Stomach (tissue), 9 donors: ENCODE results near the gene AKAP8L. TPM values are rescaled to one million over a fixed set of nuclear protein-coding genes. Genes with fewer than 3 reads are reported as not detected.

Source experiments
- DNase-seq, 2 donors: peaks; one replicate each; pipeline versions ENCODE4 v3.0.0 to v3.0.0-alpha.2; 2013 to 2019
- H3K27ac ChIP-seq, 5 donors: fragments of 200-600 bp in 4 of 5; sonication (generic) in 4 of 5; one replicate each; pipeline ENCODE4 v1.5.1; 2013 to 2019; ENCODE audit warnings: mild to moderate bottlenecking in 1 of 5, moderate library complexity in 1 of 5
- H3K27me3 ChIP-seq, 3 donors: fragments of 200-600 bp; sonication (generic); one replicate each; pipeline ENCODE4 v1.5.1; 2017 to 2019; ENCODE audit warnings: mixed run types in 1 of 3
- H3K36me3 ChIP-seq, 4 donors: fragments of 200-600 bp; sonication (generic); 1 replicate in 3 of 4; 2 replicates in 1 of 4; pipeline ENCODE4 v1.5.1; 2016 to 2019
- H3K4me1 ChIP-seq, 4 donors: fragments of 200-600 bp; sonication (generic); one replicate each; pipeline ENCODE4 v1.5.1; 2016 to 2019
- H3K4me3 ChIP-seq, 4 donors: fragments of 200-600 bp; sonication (generic) in 3 of 4; one replicate each; pipeline ENCODE4 v1.5.1; 2016 to 2019; ENCODE audit warnings: mild to moderate bottlenecking in 1 of 4
- H3K9me3 ChIP-seq, 4 donors: fragments of 200-600 bp; sonication (generic); one replicate each; pipeline ENCODE4 v1.5.1; 2016 to 2019
- CTCF ChIP-seq, 7 experiments: fragments of 450-650 bp in 4 of 7; fragments of 200-600 bp in 3 of 7; sonication (generic) in 3 of 7; IDR thresholded peaks; one replicate each; pipeline ENCODE4 v1.5.1; 2016 to 2019; ENCODE audit warnings: antibody characterized with exemption in 7 of 7, control low read depth in 2 of 7, mild to moderate bottlenecking in 1 of 7
- EP300 ChIP-seq: sonication (generic); formaldehyde crosslinking; IDR thresholded peaks from one replicate; pipeline ENCODE4 v1.6.1; 2017; ENCODE audit warnings: antibody characterized with exemption
- POLR2A ChIP-seq, 4 donors: fragments of 450-650 bp; IDR thresholded peaks; one replicate each; pipeline ENCODE4 v1.6.1; 2016; ENCODE audit warnings: antibody characterized with exemption in 4 of 4, control low read depth in 2 of 4, mild to moderate bottlenecking in 1 of 4, moderate library complexity in 1 of 4
- POLR2AphosphoS5 ChIP-seq, 3 donors: sonication (generic); formaldehyde crosslinking; IDR thresholded peaks; one replicate each; pipeline ENCODE4 v1.6.1; 2016; ENCODE audit warnings: antibody characterized with exemption in 3 of 3
- WGBS, 5 donors: extraction: QIAGEN DNeasy Blood & Tissue Kit in 3 of 5; methylation state at CpG; one replicate each; pipeline versions ENCODE4 v1.1.5 to v1.1.7; 2013 to 2018; 5-methylcytosine and 5-hydroxymethylcytosine counted together
- intact Hi-C: fragments of 100-400 bp; cut with DNase I; formaldehyde crosslinking; loops from one replicate; pipeline ENCODE4 v1.15.1; 2023; ENCODE audit warnings: low total_unique reads
- polyA plus RNA-seq, 3 donors: library from polyadenylated mRNA; stranded (reverse); fragments of 200-250 nt; gene quantifications; one replicate each; pipeline ENCODE4 v1.2.3, GENCODE V29; 2013
- total RNA-seq, 5 donors: library from RNA; depleted of rRNA; stranded (reverse); fragments of >200 nt; gene quantifications; one replicate each; pipeline versions ENCODE4 v1.1.0 to v1.2.3, GENCODE V29; 2014 to 2016
- donor health status: healthy with polysubstance abuse.
- donor health status: Bipolar disorder and iron deficiency.
- donor health status: healthy.

AKAP8L gene
- total and polyA plus RNA-seq, 8 donors, result 67.8 to 320 (median 91.6) TPM

- Histone ChIP-seq H3K36me3 (peaks cover 6 to 18% (median 13%) of the 10 kb centered on the region in 4 donors), H3K27me3 (no peaks in the 10 kb centered on the region), H3K9me3 (no peaks in the 10 kb centered on the region), H3K27ac (peak overlapping the region; percentile 90 to 100 (median 98)), H3K4me1 (peaks cover 44 to 61% (median 59%) of the 10 kb centered on the region in 4 donors), H3K4me3 (peak overlapping the region; percentile 78 to 98 (median 93))
- TF ChIP-seq POLR2A (IDR thresholded peaks at IDR 0.05) (no peak), POLR2AphosphoS5 (IDR thresholded peaks at IDR 0.05) (no peak), CTCF (IDR thresholded peaks at IDR 0.05) (no peak), EP300 (no peak)
- WGBS, 5 donors, result 0% methylated on average over 22 of the region's 22 CpGs
- peak; percentile 59 to 83 for DNase-seq
- intact Hi-C loops, result loop anchor here (5.0 kb wide), 1 partner anchor 39 kb away; the partner anchor contains the start of gene AKAP8L
Measured at GRCh38 chr19:15378534-15379082, 40.2 kb downstream of the AKAP8L start.

- Histone ChIP-seq H3K36me3 (peaks cover 40 to 52% (median 50%) of the 10 kb centered on the region in 4 donors), H3K27ac (peak overlapping the region; percentile 0 to 50 (median 15)), H3K4me1 (peaks cover 35 to 55% (median 50%) of the 10 kb centered on the region in 4 donors), H3K4me3 (no peak overlapping the region), H3K9me3 (no peaks in the 10 kb centered on the region), H3K27me3 (no peaks in the 10 kb centered on the region)
- intact Hi-C loops, result loop anchor here (5.0 kb wide), 1 partner anchor 42 kb away; the partner anchor contains the start of gene AKAP8L
- 66 to 73% (median 72%) methylated on average over 22 to 24 of the region's 24 CpGs for WGBS, 5 donors
- peak in 1 of 3 donors; percentile 19 for TF ChIP-seq POLR2AphosphoS5 (IDR thresholded peaks at IDR 0.05)
- TF ChIP-seq EP300, result no peak
- no peak for DNase-seq
Measured at GRCh38 chr19:15374796-15375440, 43.9 kb downstream of the AKAP8L start.

GRCh38 chr19:15374105-15374651 is 44.6 kb downstream of the AKAP8L start:
- peaks cover 35 to 55% (median 50%) of the 10 kb centered on the region in 4 donors for H3K4me1 ChIP-seq
- H3K27me3 ChIP-seq, result no peaks in the 10 kb centered on the region
- intact Hi-C loops, result no loop called here
- no peak overlapping the region for H3K4me3 ChIP-seq
- H3K27ac ChIP-seq, result peak overlapping the region in 4 of 5 donors; percentile 15 to 47 (median 26)
- DNase-seq, result no peak
- no peaks in the 10 kb centered on the region for H3K9me3 ChIP-seq
- H3K36me3 ChIP-seq, result peaks cover 48 to 59% (median 58%) of the 10 kb centered on the region in 4 donors
- WGBS, 5 donors, result 61 to 78% (median 72%) methylated on average over 17 to 21 of the region's 21 CpGs
- TF ChIP-seq CTCF (IDR thresholded peaks at IDR 0.05), result no peak
- no peak for TF ChIP-seq POLR2AphosphoS5 (IDR thresholded peaks at IDR 0.05)
- no peak for TF ChIP-seq POLR2A (IDR thresholded peaks at IDR 0.05)
- TF ChIP-seq EP300, result no peak

GRCh38 chr19:15373644-15374043 is 45.1 kb downstream of the AKAP8L start:
- no peak for TF ChIP-seq CTCF (IDR thresholded peaks at IDR 0.05)
- peaks cover 35 to 55% (median 50%) of the 10 kb centered on the region in 4 donors for H3K4me1 ChIP-seq
- DNase-seq, result no peak
- intact Hi-C loops, result no loop called here
- 90 to 91% (median 90%) methylated on average over 10 to 22 of the region's 22 CpGs for WGBS, 5 donors
- H3K9me3 ChIP-seq, result no peaks in the 10 kb centered on the region
- no peak overlapping the region for H3K27ac ChIP-seq
- H3K27me3 ChIP-seq, result no peaks in the 10 kb centered on the region
- peaks cover 52 to 64% (median 63%) of the 10 kb centered on the region in 4 donors for H3K36me3 ChIP-seq
- H3K4me3 ChIP-seq, result no peak overlapping the region
